Naive thymus-derived CD4-positive, alpha-beta T cell (primary cell): ENCODE measurements around the gene CMYA5. TPM values are rescaled to one million over a fixed set of nuclear protein-coding genes. Genes with fewer than 3 reads are reported as not detected.
A peak's percentile ranks its signal among the peaks of the same experiment; 100 is the strongest.
"Not testable (repeated sequence)": the region's sequence is repeated elsewhere in the genome, so short reads cannot be mapped to it uniquely, and the experiment has no call there.

Source experiments
- ATAC-seq: fragments of 150-1000 bp; cut with Tn5 transposase; 2 replicates; pipeline ENCODE4 v1.10.0; 2021; ENCODE audit warnings: mild to moderate bottlenecking, moderate library complexity
- CTCF ChIA-PET: fragments of 350-600 bp; sonication (Branson Sonifier 250); formaldehyde crosslinking; loops from one replicate; lab custom pipeline; 2021; ENCODE audit warnings: antibody characterized with exemption; lab: Charles Lee
- POLR2A ChIA-PET: fragments of 350-600 bp; sonication (Branson Sonifier 250); formaldehyde crosslinking; loops from one replicate; lab custom pipeline; 2021; ENCODE audit warnings: antibody characterized with exemption, inconsistent platforms; lab: Charles Lee
- DNase-seq, 9 donors: peaks; one replicate each; pipeline versions ENCODE4 v3.0.0 to v3.0.0-alpha.2; 2020 to 2022; ENCODE audit warnings: mixed read lengths in 1 of 9
- H3K27ac ChIP-seq: one replicate; pipeline ENCODE4 v1.7.0; 2013; ENCODE audit warnings: mild to moderate bottlenecking, low read depth, low read length, moderate library complexity
- H3K27me3 ChIP-seq, 2 donors: one replicate each; pipeline ENCODE4 v1.7.0; 2013; ENCODE audit warnings: low read length in 2 of 2, mild to moderate bottlenecking in 2 of 2, moderate library complexity in 2 of 2; ENCODE audit not compliant: control insufficient read depth in 2 of 2, insufficient read depth in 2 of 2
- H3K36me3 ChIP-seq, 3 experiments: 1 replicate in 2 of 3; 2 replicates in 1 of 3; pipeline ENCODE4 v1.7.0; 2013; ENCODE audit warnings: low read length in 3 of 3, mild to moderate bottlenecking in 3 of 3, moderate library complexity in 1 of 3; ENCODE audit not compliant: insufficient read depth in 3 of 3, control insufficient read depth in 2 of 3
- H3K4me1 ChIP-seq, 2 donors: one replicate each; pipeline ENCODE4 v1.7.0; 2013; ENCODE audit warnings: low read length in 2 of 2, mild to moderate bottlenecking in 2 of 2, moderate library complexity in 1 of 2; ENCODE audit not compliant: control insufficient read depth in 2 of 2, insufficient read depth in 2 of 2
- H3K4me3 ChIP-seq: 2 replicates; pipeline ENCODE4 v1.7.0; 2013; ENCODE audit warnings: mild to moderate bottlenecking, low read length
- H3K9me3 ChIP-seq, 3 experiments: 1 replicate in 2 of 3; 2 replicates in 1 of 3; pipeline ENCODE4 v1.7.0; 2013; ENCODE audit warnings: low read length in 3 of 3; ENCODE audit not compliant: control insufficient read depth in 2 of 3
- H3K27ac Mint-ChIP-seq, 9 donors: one replicate each; pipeline ENCODE4 v1.8.0; 2020 to 2022; ENCODE audit warnings: mixed read lengths in 9 of 9, mild to moderate bottlenecking in 8 of 9, moderate library complexity in 5 of 9, inconsistent platforms in 2 of 9
- H3K27me3 Mint-ChIP-seq, 5 donors: one replicate each; pipeline ENCODE4 v1.8.0; 2021 to 2022; ENCODE audit warnings: mixed read lengths in 5 of 5, mild to moderate bottlenecking in 1 of 5
- H3K36me3 Mint-ChIP-seq, 5 donors: one replicate each; pipeline ENCODE4 v1.8.0; 2020 to 2022; ENCODE audit warnings: mixed read lengths in 5 of 5, mild to moderate bottlenecking in 3 of 5, inconsistent platforms in 1 of 5
- H3K4me1 Mint-ChIP-seq, 7 donors: one replicate each; pipeline ENCODE4 v1.8.0; 2020 to 2022; ENCODE audit warnings: mixed read lengths in 7 of 7, mild to moderate bottlenecking in 3 of 7, inconsistent platforms in 1 of 7
- H3K4me3 Mint-ChIP-seq, 10 donors: one replicate each; pipeline ENCODE4 v1.8.0; 2020 to 2022; ENCODE audit warnings: mild to moderate bottlenecking in 10 of 10, mixed read lengths in 10 of 10, moderate library complexity in 6 of 10, inconsistent platforms in 2 of 10
- H3K9me3 Mint-ChIP-seq, 11 donors: one replicate each; pipeline ENCODE4 v1.8.0; 2020 to 2022; ENCODE audit warnings: mixed read lengths in 11 of 11, mild to moderate bottlenecking in 4 of 11, inconsistent platforms in 1 of 11, moderate library complexity in 1 of 11
- intact Hi-C, 2 donors: fragments of 100-400 bp; cut with micrococcal nuclease; formaldehyde crosslinking; loops; one replicate each; pipeline ENCODE4 v1.15.1; 2023
- polyA plus RNA-seq, 2 donors: library from polyadenylated mRNA; unstranded; fragments of 300-500 nt; fragmentation: Illumina TruSeq; gene quantifications; one replicate each; pipeline ENCODE4 v1.2.3, GENCODE V29; 2021
- total RNA-seq, 6 experiments: library from RNA in 5 of 6; stranded (reverse) in 5 of 6; gene quantifications; 1 replicate in 5 of 6; 2 replicates in 1 of 6; pipeline ENCODE4 v1.2.3 and lab custom pipeline; 2021 to 2026

Gene CMYA5
- total and polyA plus RNA-seq, 7 experiments from 2014 or later: 0.08 to 0.27 (median 0.14) TPM; not detected in 1

DNA sequence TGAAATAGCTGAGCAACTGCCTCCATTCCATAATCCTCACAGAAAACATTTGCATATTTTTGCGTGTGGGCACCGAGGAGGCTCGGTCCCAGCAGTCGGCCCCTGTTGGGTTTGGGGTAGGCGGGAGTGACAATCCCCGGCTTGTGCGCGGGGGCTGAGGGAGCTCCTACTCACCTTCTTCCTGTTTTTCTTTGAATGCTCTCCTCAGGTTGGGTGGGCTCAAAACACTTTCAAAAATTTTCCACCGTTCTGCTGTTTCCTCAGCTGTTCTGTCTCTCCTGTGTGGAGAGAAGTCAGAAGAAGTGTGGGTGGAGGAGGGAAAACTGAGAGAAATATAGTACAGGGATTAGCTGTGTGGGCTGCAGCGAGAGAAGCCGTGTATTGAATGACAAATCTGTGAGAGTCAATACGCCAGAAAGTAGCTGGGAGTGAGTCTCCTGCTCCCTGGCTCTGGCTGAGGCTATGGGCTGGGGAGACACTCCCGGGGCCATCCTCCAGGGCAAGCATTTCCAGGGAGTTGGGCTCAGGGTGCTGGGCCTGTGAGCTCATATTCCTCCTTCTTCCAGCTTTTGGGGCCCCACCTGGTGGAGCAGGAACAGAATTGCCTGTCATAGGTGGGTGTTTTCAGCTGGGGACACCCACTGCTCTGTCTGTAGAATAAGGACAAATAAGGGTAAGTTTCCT, 84.7 kb downstream of the CMYA5 start:
- Mint-ChIP-seq H3K27ac (peak overlapping the region in 1 of 9 donors; percentile 3), H3K4me3 (peak overlapping the region in 1 of 10 donors; percentile 63), H3K4me1 (no peaks in the 10 kb centered on the region), H3K36me3 (peaks cover 0 to 11% (median 0%) of the 10 kb centered on the region in 5 donors), H3K27me3 (peaks cover 0 to 4% (median 0%) of the 10 kb centered on the region in 5 donors), H3K9me3 (peaks cover 0 to 12% (median 4%) of the 10 kb centered on the region in 11 donors)
- intact Hi-C loops: loop anchor here in 1 of 2 donors (5.0 kb wide), 1 partner anchor 72 kb away; no protein-coding TSS in a partner anchor
- H3K36me3 ChIP-seq: no peaks in the 10 kb centered on the region
- ChIA-PET CTCF (interaction anchor here (0.5 to 1.4 kb wide), 6 partner anchors 70 to 1330 kb away, joined by 3 to 4 read pairs (median 3); no protein-coding TSS in a partner anchor), POLR2A (no interaction called here)
- DNase-seq: peak in 2 of 9 donors; percentile 1 to 4
- H3K9me3 ChIP-seq: no peaks in the 10 kb centered on the region
- ATAC-seq: no peak
- H3K4me1 ChIP-seq: no peaks in the 10 kb centered on the region
- H3K27ac ChIP-seq: no peak overlapping the region
- H3K27me3 ChIP-seq: no peaks in the 10 kb centered on the region
- no peak overlapping the region for H3K4me3 ChIP-seq

DNA sequence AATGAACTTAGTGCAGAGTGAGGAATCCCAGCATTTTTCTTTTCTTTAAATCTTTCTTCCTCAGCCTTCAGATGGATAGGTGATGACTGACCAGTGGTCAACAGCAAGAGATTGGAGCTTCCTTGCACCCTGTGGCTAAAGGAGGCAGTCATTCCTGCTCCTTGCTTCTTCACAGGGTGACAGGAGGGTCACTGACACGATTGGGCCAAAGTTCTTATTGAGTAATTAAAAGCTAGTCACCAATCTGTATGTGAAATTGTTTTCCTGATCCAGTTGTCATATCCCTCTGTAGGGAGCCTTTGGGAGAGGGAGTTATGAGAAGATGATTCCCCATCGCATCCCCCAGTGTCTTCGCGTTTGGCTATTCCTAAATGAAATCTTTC, 85.2 kb downstream of the CMYA5 start:
- H3K4me1 Mint-ChIP-seq: no peaks in the 10 kb centered on the region
- peaks cover 0 to 4% (median 0%) of the 10 kb centered on the region in 5 donors for H3K27me3 Mint-ChIP-seq
- intact Hi-C loops: loop anchor here in 1 of 2 donors (5.0 kb wide), 1 partner anchor 73 kb away; no protein-coding TSS in a partner anchor
- H3K36me3 Mint-ChIP-seq: peaks cover 0 to 9% (median 0%) of the 10 kb centered on the region in 5 donors
- DNase-seq: no peak
- Histone ChIP-seq H3K27me3 (no peaks in the 10 kb centered on the region), H3K36me3 (no peaks in the 10 kb centered on the region), H3K27ac (no peak overlapping the region), H3K4me1 (no peaks in the 10 kb centered on the region), H3K4me3 (no peak overlapping the region), H3K9me3 (no peaks in the 10 kb centered on the region)
- CTCF ChIA-PET: interaction anchor here (0.6 to 1.4 kb wide), 4 partner anchors 32 to 83 kb away, joined by 3 to 6 read pairs (median 3); no protein-coding TSS in a partner anchor
- no peak overlapping the region for H3K4me3 Mint-ChIP-seq
- peak overlapping the region in 2 of 9 donors; percentile 8 to 14 for H3K27ac Mint-ChIP-seq
- no peak for ATAC-seq
- H3K9me3 Mint-ChIP-seq: peaks cover 0 to 7% (median 4%) of the 10 kb centered on the region in 11 donors
- POLR2A ChIA-PET: no interaction called here

DNA sequence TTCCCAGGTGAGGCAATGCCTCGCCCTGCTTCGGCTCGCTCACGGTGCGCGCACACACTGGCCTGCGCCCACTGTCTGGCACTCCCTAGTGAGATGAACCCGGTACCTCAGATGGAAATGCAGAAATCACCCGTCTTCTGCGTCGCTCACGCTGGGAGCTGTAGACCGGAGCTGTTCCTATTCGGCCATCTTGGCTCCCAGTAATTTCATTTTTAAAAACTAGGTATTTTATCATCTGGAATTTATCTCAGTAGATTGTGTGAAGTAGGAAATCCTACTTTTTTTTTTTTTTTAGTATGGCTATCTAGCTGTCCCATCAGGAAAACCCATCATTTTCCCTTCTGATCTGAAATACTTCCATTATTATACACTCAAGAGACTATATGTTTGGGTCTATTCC, 95.1 kb downstream of the CMYA5 start:
- POLR2A ChIA-PET, intact Hi-C loops, H3K36me3 Mint-ChIP-seq, CTCF ChIA-PET, H3K27me3 Mint-ChIP-seq, H3K4me1 ChIP-seq, H3K4me1 Mint-ChIP-seq, H3K36me3 ChIP-seq, H3K27me3 ChIP-seq, H3K4me3 ChIP-seq, ATAC-seq, H3K27ac ChIP-seq, DNase-seq, H3K9me3 ChIP-seq: not testable (repeated sequence)
- H3K27ac Mint-ChIP-seq: peak overlapping the region in 1 of 9 donors; percentile 85
- peaks cover 0 to 13% (median 0%) of the 10 kb centered on the region in 11 donors for H3K9me3 Mint-ChIP-seq
- peak overlapping the region in 5 of 10 donors; percentile 23 to 78 (median 51) for H3K4me3 Mint-ChIP-seq

DNA sequence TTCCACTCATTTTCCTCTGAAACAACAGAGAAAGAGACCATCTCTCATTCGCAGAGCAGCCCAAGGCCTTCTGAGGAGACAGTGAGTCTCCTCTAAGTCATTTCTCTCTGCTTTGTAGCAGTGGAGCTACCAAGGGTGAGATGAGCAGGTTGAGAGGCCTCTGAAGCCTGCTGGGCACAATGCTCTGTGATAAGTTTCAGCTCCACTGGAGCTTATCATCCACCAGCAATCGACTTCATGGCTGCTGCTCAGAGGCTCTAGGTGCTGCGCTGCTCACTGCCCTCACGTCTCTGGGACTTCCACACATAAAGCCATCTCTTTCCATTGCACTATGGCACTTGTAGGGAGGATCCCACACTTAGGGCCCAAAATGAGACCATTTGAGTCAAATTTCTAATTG, 96.3 kb downstream of the CMYA5 start:
- H3K4me1 ChIP-seq: no peaks in the 10 kb centered on the region
- ChIA-PET CTCF (no interaction called here), POLR2A (no interaction called here)
- no peaks in the 10 kb centered on the region for H3K4me1 Mint-ChIP-seq
- intact Hi-C loops: no loop called here
- no peak overlapping the region for H3K27ac ChIP-seq
- H3K27ac Mint-ChIP-seq: no peak overlapping the region
- DNase-seq (no peak), ATAC-seq (no peak)
- H3K9me3 ChIP-seq: no peaks in the 10 kb centered on the region
- H3K36me3 Mint-ChIP-seq: peaks cover 0 to 13% (median 4%) of the 10 kb centered on the region in 5 donors
- H3K9me3 Mint-ChIP-seq: peaks cover 0 to 13% (median 0%) of the 10 kb centered on the region in 11 donors
- no peak overlapping the region for H3K4me3 ChIP-seq
- no peak overlapping the region for H3K4me3 Mint-ChIP-seq
- no peaks in the 10 kb centered on the region for H3K27me3 ChIP-seq
- peaks cover 0 to 13% (median 0%) of the 10 kb centered on the region in 5 donors for H3K27me3 Mint-ChIP-seq
- H3K36me3 ChIP-seq: no peaks in the 10 kb centered on the region

DNA sequence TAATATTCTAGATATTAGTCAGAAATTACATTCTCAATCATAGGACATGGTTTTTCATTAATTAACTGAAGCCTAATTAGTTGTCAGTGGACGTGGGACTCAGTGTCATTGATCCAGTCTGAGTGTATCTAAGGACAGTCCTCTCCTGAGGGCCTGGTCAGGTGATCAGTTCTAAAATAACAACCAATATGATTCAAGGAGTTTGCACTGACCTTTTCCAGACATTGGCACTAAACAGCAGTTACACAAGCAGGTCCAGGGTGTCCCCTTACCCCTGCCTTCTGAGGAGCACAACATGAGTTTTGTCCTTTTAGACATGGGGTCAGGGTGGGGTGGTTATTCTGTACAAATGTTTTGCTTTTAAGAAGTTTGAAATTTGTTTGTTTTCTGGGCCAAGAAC, 97.8 kb downstream of the CMYA5 start:
- Histone ChIP-seq H3K4me3 (no peak overlapping the region), H3K27ac (no peak overlapping the region), H3K27me3 (no peaks in the 10 kb centered on the region), H3K36me3 (no peaks in the 10 kb centered on the region), H3K9me3 (no peaks in the 10 kb centered on the region), H3K4me1 (no peaks in the 10 kb centered on the region)
- Mint-ChIP-seq H3K27ac (no peak overlapping the region), H3K27me3 (peaks cover 0 to 13% (median 0%) of the 10 kb centered on the region in 5 donors), H3K9me3 (peaks cover 0 to 13% (median 0%) of the 10 kb centered on the region in 11 donors), H3K4me1 (no peaks in the 10 kb centered on the region), H3K4me3 (no peak overlapping the region), H3K36me3 (peaks cover 0 to 13% (median 4%) of the 10 kb centered on the region in 5 donors)
- intact Hi-C loops: no loop called here
- DNase-seq: no peak
- CTCF ChIA-PET: no interaction called here
- POLR2A ChIA-PET: no interaction called here
- ATAC-seq: no peak

DNA sequence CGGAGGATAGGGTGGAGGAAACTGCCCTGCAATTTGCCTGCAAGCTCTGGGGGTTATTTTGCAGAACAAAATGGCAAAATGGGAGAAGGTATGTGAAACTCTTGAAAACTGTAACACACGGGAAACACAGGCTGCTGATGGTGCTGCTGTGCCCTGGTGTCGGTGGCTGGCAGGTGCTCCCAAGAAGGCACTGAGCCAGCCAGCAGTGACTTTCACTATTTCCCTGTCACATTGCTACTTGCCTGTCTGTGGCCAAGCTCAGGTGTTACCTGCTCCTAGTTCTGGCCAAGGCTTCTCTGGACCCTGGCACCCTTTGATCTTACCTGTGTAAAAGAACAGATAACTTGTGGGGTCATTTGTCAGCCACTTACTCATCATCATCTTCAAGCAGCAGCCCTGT, 102.2 kb downstream of the CMYA5 start:
- ChIA-PET POLR2A (interaction anchor here (0.6 kb wide), 1 partner anchor 76 kb away, joined by 5 read pairs; no protein-coding TSS in a partner anchor), CTCF (no interaction called here)
- Histone ChIP-seq H3K4me1 (no peaks in the 10 kb centered on the region), H3K27ac (no peak overlapping the region), H3K4me3 (no peak overlapping the region), H3K27me3 (no peaks in the 10 kb centered on the region), H3K9me3 (no peaks in the 10 kb centered on the region), H3K36me3 (no peaks in the 10 kb centered on the region)
- peaks cover 0 to 13% (median 0%) of the 10 kb centered on the region in 11 donors for H3K9me3 Mint-ChIP-seq
- intact Hi-C loops: loop anchor here in 1 of 2 donors (5.0 kb wide), 1 partner anchor 800 kb away; no protein-coding TSS in a partner anchor
- DNase-seq (no peak), ATAC-seq (no peak)
- peaks cover 0 to 1% (median 0%) of the 10 kb centered on the region in 7 donors for H3K4me1 Mint-ChIP-seq
- H3K36me3 Mint-ChIP-seq: peaks cover 0 to 8% (median 4%) of the 10 kb centered on the region in 5 donors
- peaks cover 0 to 12% (median 0%) of the 10 kb centered on the region in 5 donors for H3K27me3 Mint-ChIP-seq
- H3K4me3 Mint-ChIP-seq: no peak overlapping the region
- H3K27ac Mint-ChIP-seq: no peak overlapping the region
